Kidney epithelial cell (primary cell): ENCODE measurements around the gene GRIA2. TPM values are rescaled to one million over a fixed set of nuclear protein-coding genes. Genes with fewer than 3 reads are reported as not detected.

Experiments
- DNase-seq: peaks from one replicate; pipeline ENCODE4 v3.0.0-alpha.2; 2010; ENCODE audit warnings: low read depth
- H3K27me3 ChIP-seq: 2 replicates; pipeline ENCODE4 v1.6.0; 2011; ENCODE audit warnings: low read length; ENCODE audit not compliant: control insufficient read depth, insufficient read depth
- H3K36me3 ChIP-seq: 2 replicates; pipeline ENCODE4 v1.5.1; 2011; ENCODE audit warnings: low read length; ENCODE audit not compliant: control insufficient read depth, insufficient read depth
- H3K4me3 ChIP-seq: 2 replicates; pipeline ENCODE4 v1.5.1; 2011; ENCODE audit warnings: low read depth, mild to moderate bottlenecking, control low read depth, low read length
- total RNA-seq: library from RNA; depleted of rRNA; stranded (reverse); fragments of >200 nt; gene quantifications from 2 replicates; pipeline ENCODE4 v1.2.3, GENCODE V29; 2015
- TF ChIP-seq, protein P1 (sequence below): IDR thresholded peaks from 2 replicates; pipeline ENCODE4 v1.5.1; 2011; ENCODE audit warnings: mild to moderate bottlenecking, moderate library complexity, low read length, control low read depth, inconsistent platforms; ENCODE audit not compliant: insufficient read depth, poor library complexity, severe bottlenecking

Gene GRIA2
- total RNA-seq, 1 donor from 2014 or later, result not detected

DNA sequence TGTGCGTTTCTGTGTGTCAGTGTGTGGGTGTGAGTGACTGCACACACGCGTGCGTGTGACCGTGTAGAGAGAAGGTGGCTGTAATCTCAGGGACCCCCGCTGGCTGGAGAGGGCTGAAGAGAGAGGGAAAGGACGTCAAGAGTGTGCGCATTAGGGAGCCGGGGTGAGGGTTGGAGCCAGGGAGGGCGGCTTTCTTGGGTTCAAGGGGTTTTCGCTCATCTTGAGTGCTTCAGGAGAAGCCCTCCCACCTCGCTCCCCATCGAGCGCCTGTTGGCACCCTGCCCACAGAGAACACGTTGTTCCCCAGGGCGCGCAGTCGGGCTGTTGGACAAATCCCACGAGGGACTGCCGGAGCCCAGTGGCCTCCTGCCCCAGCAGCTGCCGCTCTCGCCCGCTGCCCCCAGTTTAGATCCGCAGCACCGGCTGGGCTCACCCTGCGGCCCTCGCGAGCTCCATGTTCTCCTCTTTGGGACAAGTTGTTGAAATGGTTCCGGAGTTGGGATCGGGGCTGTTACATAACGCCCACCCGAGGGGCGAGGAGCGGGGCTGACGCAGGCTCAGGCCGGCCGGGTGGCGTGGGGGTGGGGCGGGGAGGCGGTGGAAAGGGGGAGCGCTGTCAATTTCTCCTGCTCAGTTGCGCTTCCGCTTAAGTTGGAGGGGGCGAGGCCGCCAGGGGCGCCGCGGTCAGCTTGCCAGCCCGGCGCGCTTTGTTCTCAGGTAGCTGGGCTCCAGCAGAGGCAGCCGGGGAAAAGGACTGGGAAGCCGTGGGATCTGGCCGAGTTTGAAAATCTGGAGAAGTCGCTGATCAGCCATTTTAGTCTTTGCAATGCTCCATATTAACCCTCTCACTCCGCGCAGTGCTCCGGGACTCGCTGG is 1.6 kb downstream of the GRIA2 start:
- DNase-seq, result no peak

DNA sequence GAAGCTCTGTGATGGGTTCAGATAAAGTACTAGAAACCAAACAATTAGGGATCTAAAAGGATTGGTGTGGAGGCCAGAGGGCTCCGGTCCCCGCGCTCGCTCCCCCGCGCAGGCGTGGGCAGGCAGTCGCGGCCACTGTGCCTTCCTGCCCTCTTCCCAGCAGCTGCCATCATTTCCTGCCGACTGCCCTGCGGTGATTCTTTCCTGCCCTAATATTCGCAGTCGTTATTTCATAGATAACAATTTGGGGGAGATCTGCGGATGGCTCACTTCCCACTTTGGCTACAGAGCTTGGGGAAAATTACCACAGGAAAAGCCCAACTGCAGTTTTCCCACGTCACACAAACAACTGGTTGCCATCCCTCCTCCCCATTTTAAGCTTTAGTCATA is 2.2 kb downstream of the GRIA2 start:
- TF ChIP-seq, protein P1, sequence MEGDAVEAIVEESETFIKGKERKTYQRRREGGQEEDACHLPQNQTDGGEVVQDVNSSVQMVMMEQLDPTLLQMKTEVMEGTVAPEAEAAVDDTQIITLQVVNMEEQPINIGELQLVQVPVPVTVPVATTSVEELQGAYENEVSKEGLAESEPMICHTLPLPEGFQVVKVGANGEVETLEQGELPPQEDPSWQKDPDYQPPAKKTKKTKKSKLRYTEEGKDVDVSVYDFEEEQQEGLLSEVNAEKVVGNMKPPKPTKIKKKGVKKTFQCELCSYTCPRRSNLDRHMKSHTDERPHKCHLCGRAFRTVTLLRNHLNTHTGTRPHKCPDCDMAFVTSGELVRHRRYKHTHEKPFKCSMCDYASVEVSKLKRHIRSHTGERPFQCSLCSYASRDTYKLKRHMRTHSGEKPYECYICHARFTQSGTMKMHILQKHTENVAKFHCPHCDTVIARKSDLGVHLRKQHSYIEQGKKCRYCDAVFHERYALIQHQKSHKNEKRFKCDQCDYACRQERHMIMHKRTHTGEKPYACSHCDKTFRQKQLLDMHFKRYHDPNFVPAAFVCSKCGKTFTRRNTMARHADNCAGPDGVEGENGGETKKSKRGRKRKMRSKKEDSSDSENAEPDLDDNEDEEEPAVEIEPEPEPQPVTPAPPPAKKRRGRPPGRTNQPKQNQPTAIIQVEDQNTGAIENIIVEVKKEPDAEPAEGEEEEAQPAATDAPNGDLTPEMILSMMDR, result no peak
- no peaks in the 10 kb centered on the region for H3K36me3 ChIP-seq
- H3K27me3 ChIP-seq, result peaks cover 28% of the 10 kb centered on the region
- DNase-seq, result no peak
- peak overlapping the region; percentile 57 for H3K4me3 ChIP-seq

More for the DNA sequence above, 1.6 kb downstream of the GRIA2 start:
- Histone ChIP-seq H3K4me3 (peak overlapping the region; percentile 57), H3K27me3 (peaks cover 28% of the 10 kb centered on the region), H3K36me3 (no peaks in the 10 kb centered on the region)
- TF ChIP-seq, protein P1, result peak; percentile 35

DNA sequence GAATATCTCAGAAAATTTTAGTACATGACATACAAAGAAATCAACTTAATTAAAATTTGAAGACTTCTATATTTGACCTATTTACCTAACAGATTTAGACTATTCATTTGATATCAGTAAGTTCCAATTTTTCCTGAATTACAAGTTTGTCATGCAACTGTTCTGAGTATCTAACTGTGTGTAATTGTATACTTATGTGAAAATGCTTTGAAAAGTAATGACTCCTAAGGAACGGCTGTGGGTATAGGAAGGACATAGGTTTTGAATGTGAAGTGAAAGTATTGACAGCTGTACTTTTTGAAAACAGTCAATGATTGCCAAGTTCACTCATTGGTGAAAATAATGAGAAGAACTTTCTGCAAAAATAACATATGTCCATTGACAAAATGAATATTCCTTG is 2.9 kb downstream of the GRIA2 start:
- Histone ChIP-seq H3K4me3 (no peak overlapping the region), H3K36me3 (no peaks in the 10 kb centered on the region), H3K27me3 (peaks cover 28% of the 10 kb centered on the region)
- DNase-seq, result no peak
- TF ChIP-seq, protein P1, result no peak

DNA sequence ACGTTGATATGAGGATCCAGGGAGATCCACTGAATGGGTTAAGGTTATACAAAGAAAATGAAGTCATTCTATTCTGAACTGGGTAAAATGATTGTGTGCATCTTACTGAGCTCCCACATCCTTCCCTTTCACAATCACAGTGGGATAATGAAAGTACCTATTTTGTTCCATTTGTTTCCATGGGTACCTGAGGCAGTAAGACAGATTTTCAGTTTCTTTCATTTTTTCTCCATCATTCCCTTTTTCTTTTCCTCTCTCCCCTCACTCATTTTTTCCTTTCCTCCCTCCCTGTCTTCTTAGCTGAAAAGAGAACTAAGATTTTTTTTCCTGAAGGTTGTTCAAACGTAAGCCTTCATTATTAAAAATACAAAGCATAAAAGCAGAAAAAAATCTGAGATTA is 4.6 kb downstream of the GRIA2 start:
- DNase-seq, result no peak
- TF ChIP-seq, protein P1, result no peak
- H3K4me3 ChIP-seq, result no peak overlapping the region
- H3K27me3 ChIP-seq, result peaks cover 20% of the 10 kb centered on the region
- no peaks in the 10 kb centered on the region for H3K36me3 ChIP-seq

DNA sequence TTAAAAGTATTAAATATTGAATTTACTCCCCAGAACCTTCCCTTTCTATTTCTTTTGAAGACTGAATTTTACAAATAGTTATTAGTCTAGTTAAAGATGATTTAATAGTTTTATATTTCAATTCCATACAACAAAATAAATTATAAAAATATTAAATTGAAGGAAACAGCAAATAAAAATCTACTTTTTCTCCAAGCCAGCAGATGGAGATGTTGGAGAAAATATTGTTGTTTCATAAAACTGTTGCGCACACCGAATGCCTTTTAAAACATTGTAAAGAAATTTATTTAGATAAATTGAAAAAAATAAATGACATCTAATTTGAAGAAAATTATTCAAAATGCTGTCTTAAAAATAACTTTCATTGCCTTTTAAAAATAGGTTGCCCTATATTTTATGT is 5.5 kb downstream of the GRIA2 start:
- Histone ChIP-seq H3K36me3 (no peaks in the 10 kb centered on the region), H3K27me3 (peaks cover 14% of the 10 kb centered on the region), H3K4me3 (no peak overlapping the region)
- no peak for DNase-seq
- TF ChIP-seq, protein P1, result no peak

DNA sequence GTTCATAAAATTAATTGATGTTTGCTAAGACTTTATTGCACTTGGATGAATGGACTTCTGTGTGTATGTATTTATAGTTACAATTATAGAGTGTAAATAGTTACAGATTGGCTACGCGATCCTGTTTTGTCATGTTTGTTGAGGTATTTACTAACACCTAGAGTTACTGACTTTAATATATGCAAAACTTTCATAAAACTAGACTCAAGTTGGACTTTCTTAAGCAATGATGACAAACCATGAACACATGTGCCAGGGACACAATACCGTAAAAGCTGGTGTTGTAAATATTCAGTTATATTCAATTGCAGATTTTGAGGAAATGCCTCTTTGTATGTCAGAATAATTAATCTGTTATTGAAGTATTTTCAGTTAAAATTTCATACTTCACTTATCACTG is 6.1 kb downstream of the GRIA2 start:
- peaks cover 9% of the 10 kb centered on the region for H3K27me3 ChIP-seq
- H3K4me3 ChIP-seq, result no peak overlapping the region
- H3K36me3 ChIP-seq, result no peaks in the 10 kb centered on the region
- DNase-seq, result no peak
- TF ChIP-seq, protein P1, result no peak
